ENCODE data around the gene RIC1. TPM values are rescaled to one million over a fixed set of nuclear protein-coding genes. Genes with fewer than 3 reads are reported as not detected.
"Not testable (repeated sequence)": the region's sequence is repeated elsewhere in the genome, so short reads cannot be mapped to it uniquely, and the experiment has no call there.

Gene RIC1
- total and polyA plus RNA-seq, 2 of the 8 experiments (the other 6 are each of a cell fraction or from before 2014, with no cell fraction given): 10.7 to 24.5 TPM

DNA sequence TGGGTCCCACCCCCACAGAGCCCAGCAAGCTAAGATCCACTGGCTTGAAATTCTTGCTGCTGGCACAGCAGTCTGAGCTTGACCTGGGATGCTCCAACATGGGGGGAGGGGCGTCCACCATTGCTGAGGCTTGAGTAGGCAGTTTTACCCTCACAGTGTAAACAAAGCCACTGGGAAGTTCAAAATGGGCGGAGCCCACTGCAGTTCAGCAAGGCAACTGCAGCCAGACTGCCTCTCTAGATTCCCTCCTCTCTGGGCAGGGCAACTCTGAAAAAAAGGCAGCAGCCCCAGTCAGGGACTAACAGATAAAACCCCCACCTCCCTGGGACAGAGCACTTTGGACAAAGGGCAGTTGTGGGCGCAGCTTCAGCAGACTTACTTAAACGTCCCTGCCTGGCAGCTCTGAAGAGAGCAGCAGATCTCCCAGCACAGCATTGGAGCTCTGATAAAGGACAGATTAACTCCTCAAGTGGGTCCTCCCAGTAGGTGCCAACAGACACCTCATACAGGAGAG lies 150.9 kb downstream of the RIC1 start:
- H2BK20ac ChIP-seq (ENCODE audit: low read length); H3K27me3 ChIP-seq (replicated peaks in 1 of 4; ENCODE audit: control insufficient read depth in 3 of 4, extremely low read depth in 1 of 4, insufficient read depth in 3 of 4, low read length in 3 of 4); H3K4me3 ChIP-seq (ENCODE audit: extremely low read depth in 1 of 4, insufficient read depth in 2 of 4, low read depth in 3 of 4, low read length in 4 of 4); H3K4ac ChIP-seq (replicated peaks; ENCODE audit: insufficient read length, low read depth, low read length); H3K23me2 ChIP-seq (ENCODE audit: low read depth, low read length); H3K14ac ChIP-seq (ENCODE audit: insufficient read length); H2AK5ac ChIP-seq (ENCODE audit: low read depth, low read length); H2AFZ ChIP-seq (ENCODE audit: low read length); H2BK15ac ChIP-seq (ENCODE audit: low read length); H3K79me2 ChIP-seq (ENCODE audit: control insufficient read depth in 1 of 2, insufficient read depth in 2 of 2, low read length in 2 of 2); H4K8ac ChIP-seq (ENCODE audit: extremely low read depth, insufficient read depth, low read length); POLR2A ChIA-PET (ENCODE audit: partially characterized antibody); H3K79me1 ChIP-seq (ENCODE audit: low read depth, low read length); H3K23ac ChIP-seq (ENCODE audit: insufficient read length); H4K91ac ChIP-seq (replicated peaks; ENCODE audit: insufficient read length, low read length); CTCF ChIA-PET (ENCODE audit: partially characterized antibody); H4K5ac ChIP-seq (ENCODE audit: insufficient read length, low read depth, low read length); H3K4me2 ChIP-seq (ENCODE audit: insufficient read depth in 1 of 2, low read depth in 2 of 2, low read length in 2 of 2); DNase-seq (ENCODE audit: low read depth in 1 of 2, low spot score in 2 of 2); H4K20me1 ChIP-seq (replicated peaks in 1 of 2; ENCODE audit: control insufficient read depth in 1 of 2, insufficient read depth in 2 of 2, low read length in 2 of 2); H3K18ac ChIP-seq (ENCODE audit: extremely low read depth, low read length); H2BK120ac ChIP-seq (replicated peaks; ENCODE audit: low read depth, low read length); H2BK5ac ChIP-seq (ENCODE audit: low read depth, low read length); FAIRE-seq; H3K27ac ChIP-seq (ENCODE audit: low read depth, low read length); H3K56ac ChIP-seq (replicated peaks; ENCODE audit: insufficient read length, low read depth, low read length); H3K9ac ChIP-seq (replicated peaks in 1 of 4; ENCODE audit: extremely low read depth in 1 of 4, low read depth in 3 of 4, low read length in 3 of 4); H2BK12ac ChIP-seq (ENCODE audit: low read depth, low read length); H3K4me1 ChIP-seq (replicated peaks in 1 of 4; ENCODE audit: control insufficient read depth in 3 of 4, insufficient read depth in 4 of 4, low read length in 3 of 4): not testable (repeated sequence)
- 92% methylated on average over 4 of the region's 4 CpGs; no CpG with 5 or more reads in 1 of the 2 experiments for WGBS, 2 experiments (ENCODE audit: extremely low coverage in 1 of 2, insufficient coverage in 1 of 2, insufficient read length in 1 of 2, insufficient replicate concordance in 2 of 2, low coverage in 1 of 2, low lambda C conversion rate in 2 of 2, missing lambda C conversion rate in 1 of 2)
- peaks cover 3 to 37% (median 16%) of the 10 kb centered on the region in 4 experiments; a peak in 7 of 8 replicates for H3K36me3 ChIP-seq (ENCODE audit: control insufficient read depth in 2 of 4, insufficient read depth in 4 of 4, low read length in 3 of 4)
- H3K9me3 ChIP-seq (ENCODE audit: insufficient read depth in 2 of 2, low read depth in 1 of 2, low read length in 1 of 2): peaks cover 22 to 28% of the 10 kb centered on the region in 2 experiments

DNA sequence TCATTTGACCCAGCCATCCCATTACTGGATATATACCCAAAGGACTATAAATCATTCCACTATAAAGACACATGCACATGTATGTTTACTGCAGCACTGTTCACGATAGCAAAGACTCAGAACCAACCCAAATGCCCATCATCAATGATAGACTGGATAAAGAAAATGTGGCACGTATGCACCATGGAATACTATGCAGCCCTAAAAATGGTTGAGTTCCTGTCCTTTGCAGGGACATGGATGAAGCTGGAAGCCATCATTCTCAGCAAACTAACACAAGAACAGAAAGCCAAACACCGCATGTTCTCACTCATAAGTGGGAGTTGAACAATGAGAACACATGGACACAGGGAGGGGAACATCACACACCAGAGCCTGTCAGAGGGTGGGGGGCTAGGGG lies 154.5 kb downstream of the RIC1 start:
- H3K27ac ChIP-seq (ENCODE audit: low read depth, low read length); H2AK5ac ChIP-seq (ENCODE audit: low read depth, low read length); H3K18ac ChIP-seq (ENCODE audit: extremely low read depth, low read length); H3K27me3 ChIP-seq (replicated peaks in 1 of 4; ENCODE audit: control insufficient read depth in 3 of 4, extremely low read depth in 1 of 4, insufficient read depth in 3 of 4, low read length in 3 of 4); H3K79me2 ChIP-seq (ENCODE audit: control insufficient read depth in 1 of 2, insufficient read depth in 2 of 2, low read length in 2 of 2); H3K23me2 ChIP-seq (ENCODE audit: low read depth, low read length); H4K5ac ChIP-seq (ENCODE audit: insufficient read length, low read depth, low read length); H3K4me2 ChIP-seq (ENCODE audit: insufficient read depth in 1 of 2, low read depth in 2 of 2, low read length in 2 of 2); H3K14ac ChIP-seq (ENCODE audit: insufficient read length); H2BK15ac ChIP-seq (ENCODE audit: low read length); H4K20me1 ChIP-seq (replicated peaks in 1 of 2; ENCODE audit: control insufficient read depth in 1 of 2, insufficient read depth in 2 of 2, low read length in 2 of 2); H2BK12ac ChIP-seq (ENCODE audit: low read depth, low read length); H3K23ac ChIP-seq (ENCODE audit: insufficient read length); CTCF ChIA-PET (ENCODE audit: partially characterized antibody); H3K79me1 ChIP-seq (ENCODE audit: low read depth, low read length); H3K4ac ChIP-seq (replicated peaks; ENCODE audit: insufficient read length, low read depth, low read length); H3K9ac ChIP-seq (replicated peaks in 1 of 4; ENCODE audit: extremely low read depth in 1 of 4, low read depth in 3 of 4, low read length in 3 of 4); H2BK20ac ChIP-seq (ENCODE audit: low read length); DNase-seq (ENCODE audit: low read depth in 1 of 2, low spot score in 2 of 2); H3K4me3 ChIP-seq (ENCODE audit: extremely low read depth in 1 of 4, insufficient read depth in 2 of 4, low read depth in 3 of 4, low read length in 4 of 4); H3K56ac ChIP-seq (replicated peaks; ENCODE audit: insufficient read length, low read depth, low read length); H2BK5ac ChIP-seq (ENCODE audit: low read depth, low read length); FAIRE-seq; H2AFZ ChIP-seq (ENCODE audit: low read length); H4K91ac ChIP-seq (replicated peaks; ENCODE audit: insufficient read length, low read length); H3K4me1 ChIP-seq (replicated peaks in 1 of 4; ENCODE audit: control insufficient read depth in 3 of 4, insufficient read depth in 4 of 4, low read length in 3 of 4); H4K8ac ChIP-seq (ENCODE audit: extremely low read depth, insufficient read depth, low read length); H2BK120ac ChIP-seq (replicated peaks; ENCODE audit: low read depth, low read length): not testable (repeated sequence)
- POLR2A ChIA-PET (ENCODE audit: partially characterized antibody): interaction anchor here (1.6 kb wide), 1 partner anchor 10 kb away, joined by 4 read pairs; no protein-coding TSS in a partner anchor
- Histone ChIP-seq H3K36me3 (ENCODE audit: control insufficient read depth in 2 of 4, insufficient read depth in 4 of 4, low read length in 3 of 4) (peaks cover 2 to 41% (median 15%) of the 10 kb centered on the region in 4 experiments; a peak in 7 of 8 replicates), H3K9me3 (ENCODE audit: insufficient read depth in 2 of 2, low read depth in 1 of 2, low read length in 1 of 2) (peaks cover 22 to 25% of the 10 kb centered on the region in 2 experiments)
- 100% methylated on average over 3 of the region's 3 CpGs; no CpG with 5 or more reads in 1 of the 2 experiments for WGBS, 2 experiments (ENCODE audit: extremely low coverage in 1 of 2, insufficient coverage in 1 of 2, insufficient read length in 1 of 2, insufficient replicate concordance in 2 of 2, low coverage in 1 of 2, low lambda C conversion rate in 2 of 2, missing lambda C conversion rate in 1 of 2)
